ENCODE results near the gene SNRNP40.

Gene SNRNP40

DNA sequence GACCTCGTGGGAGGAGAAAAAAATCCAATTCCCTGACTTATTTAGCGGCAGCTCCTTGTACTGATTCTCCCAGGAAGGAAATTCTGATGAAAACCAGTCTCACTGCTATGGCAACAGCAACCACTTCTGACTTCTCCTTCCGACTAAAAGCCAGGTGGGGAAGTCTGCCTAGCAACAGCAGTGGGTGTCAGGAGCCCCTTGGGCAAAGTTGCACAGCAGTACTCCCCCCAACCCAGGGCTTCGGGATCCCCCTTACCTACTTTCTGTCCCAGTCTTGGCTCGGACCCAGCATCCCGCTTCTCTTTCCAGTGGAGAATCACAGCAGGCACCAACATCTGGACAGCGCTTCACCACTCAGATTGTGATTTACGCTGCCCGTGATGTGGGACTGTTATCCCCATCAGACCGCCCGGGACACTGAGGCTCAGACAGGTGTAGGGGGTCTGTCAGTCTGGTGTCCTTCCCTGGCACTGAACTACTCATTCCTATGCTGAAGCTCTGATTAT lies 81.5 kb downstream of the SNRNP40 start:
- H3K27ac ChIP-seq (ENCODE audit: low read depth, low read length, severe bottlenecking): no peak overlapping the region

DNA sequence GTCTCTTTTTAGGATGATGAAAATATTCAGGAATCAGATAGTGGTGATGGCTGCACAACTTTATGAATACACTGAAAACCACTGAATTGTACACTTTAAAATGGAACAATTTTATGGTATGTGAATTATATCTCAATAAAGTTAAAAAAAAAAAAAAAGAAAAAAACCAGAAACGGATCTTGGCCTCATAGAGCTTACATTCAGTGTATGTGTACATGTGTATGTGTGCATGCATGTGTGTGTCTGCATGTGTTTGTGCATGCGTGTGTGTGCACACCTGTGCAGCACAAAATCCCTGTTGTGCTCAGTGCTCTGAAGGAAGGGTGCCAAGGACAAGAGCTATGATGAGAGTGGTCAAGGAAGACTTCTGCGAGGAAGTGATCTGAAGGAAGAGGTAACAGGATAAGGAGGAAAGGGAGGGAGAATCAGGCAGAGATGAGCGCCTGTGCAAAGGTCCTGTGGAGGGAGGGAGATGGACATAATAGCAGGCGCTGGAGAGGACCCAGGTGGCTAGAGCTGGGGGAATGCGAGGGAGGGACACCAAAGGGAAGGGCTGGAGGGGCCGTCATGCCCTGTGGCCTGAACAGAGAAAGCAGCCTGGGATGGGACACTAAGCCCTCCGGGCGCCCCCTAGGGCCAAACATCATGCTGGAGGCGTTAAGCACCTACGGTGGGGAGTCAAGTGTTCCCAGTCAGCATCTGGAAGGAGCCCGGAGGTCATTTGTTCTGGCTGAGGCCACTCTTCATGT lies 82.1 kb downstream of the SNRNP40 start:
- Histone ChIP-seq H3K27ac (ENCODE audit: low read depth, low read length, severe bottlenecking) (no peak overlapping the region), H3K4me1 (ENCODE audit: control insufficient read depth, insufficient read depth, low read length, poor library complexity, severe bottlenecking) (no peaks in the 10 kb centered on the region), H3K4me3 (ENCODE audit: extremely low read depth, insufficient read depth, low read length, poor library complexity, severe bottlenecking) (no peak overlapping the region), H3K36me3 (ENCODE audit: control insufficient read depth, insufficient read depth, low read length) (no peaks in the 10 kb centered on the region), H3K9me3 (ENCODE audit: control insufficient read depth, low read length) (no peaks in the 10 kb centered on the region)
- 57 to 77% methylated on average over 9 to 11 of the region's 12 CpGs for WGBS, 2 experiments (ENCODE audit: insufficient coverage in 2 of 2)

More for the DNA sequence above, 81.5 kb downstream of the SNRNP40 start:
- H3K9me3 ChIP-seq (ENCODE audit: control insufficient read depth, low read length): no peaks in the 10 kb centered on the region
- WGBS, 2 experiments (ENCODE audit: insufficient coverage in 2 of 2): 73 to 83% methylated on average over 11 of the region's 11 CpGs
- no peaks in the 10 kb centered on the region for H3K4me1 ChIP-seq (ENCODE audit: control insufficient read depth, insufficient read depth, low read length, poor library complexity, severe bottlenecking)
- no peaks in the 10 kb centered on the region for H3K36me3 ChIP-seq (ENCODE audit: control insufficient read depth, insufficient read depth, low read length)
- no peak overlapping the region for H3K4me3 ChIP-seq (ENCODE audit: extremely low read depth, insufficient read depth, low read length, poor library complexity, severe bottlenecking)
